Activated CD8-positive, alpha-beta memory T cell treated with anti-CD3 and anti-CD28 coated beads for 4 hours (primary cell): ENCODE data around the gene BTBD2.

ENCODE experiments used
- DNase-seq, 2 donors: peaks; one replicate each; pipeline ENCODE4 v3.0.0-alpha.2; 2020; ENCODE audit warnings: low read depth in 2 of 2

Gene BTBD2

DNA sequence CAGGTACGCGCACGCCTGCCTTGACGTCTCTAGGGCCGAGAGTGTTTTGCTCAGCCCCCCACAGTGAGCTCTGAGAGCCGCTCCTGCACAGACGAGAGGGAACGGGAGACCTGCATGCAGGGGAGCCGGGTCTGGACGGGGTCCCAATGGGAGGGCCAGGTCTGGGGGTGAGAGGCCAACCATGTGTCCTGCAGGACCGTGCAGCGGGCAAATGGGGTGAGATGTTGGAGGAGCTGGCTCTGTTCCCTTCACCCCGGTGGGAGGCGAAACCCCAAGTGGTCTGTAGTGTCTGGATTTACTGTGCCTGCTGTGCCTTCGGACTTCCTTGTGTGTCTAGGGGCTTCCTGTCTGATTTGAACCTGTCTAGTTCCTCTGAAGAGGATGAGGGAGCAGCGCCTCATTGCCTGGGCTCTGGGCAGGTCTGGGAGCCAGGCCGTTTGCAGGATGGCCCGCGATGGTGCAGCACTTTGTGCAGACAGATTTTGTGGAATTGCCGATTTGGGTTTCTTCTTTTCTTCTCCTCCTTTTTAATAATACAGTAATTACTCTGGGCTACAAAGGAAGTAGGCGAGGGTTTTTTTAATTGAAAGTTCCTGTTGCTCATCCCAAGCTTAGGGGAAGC lies 72.5 kb downstream of the BTBD2 start:
- no peak for DNase-seq

DNA sequence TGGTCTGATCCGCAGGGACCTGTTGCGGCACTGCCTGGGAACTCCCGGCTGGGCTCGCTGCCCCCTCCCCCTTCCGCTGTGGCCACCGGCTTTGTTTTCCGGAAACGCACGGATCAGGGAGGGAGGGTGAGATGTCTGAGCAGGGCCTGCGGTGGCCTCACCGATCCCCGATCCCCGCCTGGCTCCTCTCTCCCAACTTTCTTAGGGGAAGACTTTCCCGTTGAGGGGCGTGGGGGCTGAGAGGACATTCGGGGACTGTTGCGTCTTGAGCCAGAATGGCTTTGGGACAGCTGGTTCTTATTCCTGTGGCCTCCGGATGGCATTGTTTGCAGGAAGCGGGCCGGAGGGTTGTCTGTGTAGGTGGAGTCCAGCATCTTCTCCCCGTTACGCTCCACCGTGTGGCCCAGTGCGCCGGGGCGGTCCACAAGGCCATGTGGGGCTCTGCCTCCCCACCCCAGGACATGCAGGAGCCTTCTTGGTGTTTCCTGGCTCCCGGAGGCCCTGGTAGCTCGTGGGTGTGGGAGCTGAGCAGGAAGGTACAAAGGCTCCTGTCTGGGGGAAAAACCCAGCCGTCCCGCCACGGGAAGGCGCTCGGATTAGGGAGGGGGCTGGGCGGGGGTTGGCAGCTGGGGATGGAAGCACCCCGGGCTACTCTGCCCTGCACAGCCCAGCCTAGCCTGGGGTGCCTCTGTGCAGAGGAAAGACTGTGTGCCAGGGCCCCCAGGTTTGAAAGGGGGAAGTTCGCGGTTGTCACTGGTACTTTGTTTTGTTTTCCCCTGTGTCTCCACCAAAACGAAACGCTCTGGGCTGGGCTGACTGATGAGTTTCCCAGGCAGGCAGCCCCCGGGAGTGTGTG lies 73.2 kb downstream of the BTBD2 start:
- DNase-seq: peak; percentile 45 to 62

DNA sequence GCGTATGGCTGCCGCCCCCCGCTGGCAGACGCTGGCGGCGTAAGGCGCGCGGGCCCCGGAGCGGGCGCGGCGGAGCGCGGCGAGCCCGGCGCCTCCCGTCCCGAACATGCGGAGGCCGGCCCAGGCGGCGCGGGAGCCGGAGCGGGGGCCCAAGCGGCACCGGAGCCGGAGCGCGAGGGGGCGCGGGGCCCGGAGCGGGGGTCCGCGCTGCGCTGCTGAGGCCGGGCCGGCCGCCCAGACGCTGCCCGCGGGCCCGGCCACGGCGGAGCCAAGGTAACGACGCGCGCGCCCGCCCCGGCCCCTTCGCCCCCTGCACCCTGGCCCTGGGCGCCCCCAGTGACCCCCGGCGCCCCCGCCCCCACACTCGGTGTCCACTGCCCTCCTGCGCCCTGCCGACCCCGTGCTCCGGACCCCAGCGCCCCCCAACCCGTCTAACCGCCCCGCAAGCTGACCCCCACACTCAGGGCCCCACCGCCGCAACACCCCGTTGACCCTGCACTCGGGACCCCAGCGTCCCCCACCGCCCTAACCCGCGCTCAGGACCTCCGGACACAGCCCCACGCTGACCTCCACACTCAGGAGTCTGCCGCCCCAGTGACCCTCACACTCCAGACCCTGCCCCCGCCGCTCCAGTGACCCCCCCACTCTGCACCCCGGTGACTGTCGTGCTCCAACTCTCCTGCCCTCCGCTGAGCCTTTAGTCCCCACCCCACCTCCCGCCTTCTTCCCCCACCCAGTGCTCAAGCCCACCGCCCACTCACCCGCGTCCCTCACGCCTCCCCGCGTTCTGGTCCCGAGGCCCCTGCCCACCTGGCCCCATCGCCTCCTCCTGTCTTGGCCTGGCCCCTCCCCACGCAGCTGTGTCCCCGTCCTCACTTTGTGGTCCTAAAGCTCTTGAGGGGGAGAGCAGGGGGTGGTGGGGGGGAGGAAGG lies 74.1 kb downstream of the BTBD2 start, which contains the start of gene CSNK1G2:
Gene CSNK1G2 (plus strand): TSS at position 27 of the 932 bp plus-strand sequence. CDS start 28,601 bp downstream, outside the sequence.
- DNase-seq: peak in 1 of 2 donors; percentile 25

DNA sequence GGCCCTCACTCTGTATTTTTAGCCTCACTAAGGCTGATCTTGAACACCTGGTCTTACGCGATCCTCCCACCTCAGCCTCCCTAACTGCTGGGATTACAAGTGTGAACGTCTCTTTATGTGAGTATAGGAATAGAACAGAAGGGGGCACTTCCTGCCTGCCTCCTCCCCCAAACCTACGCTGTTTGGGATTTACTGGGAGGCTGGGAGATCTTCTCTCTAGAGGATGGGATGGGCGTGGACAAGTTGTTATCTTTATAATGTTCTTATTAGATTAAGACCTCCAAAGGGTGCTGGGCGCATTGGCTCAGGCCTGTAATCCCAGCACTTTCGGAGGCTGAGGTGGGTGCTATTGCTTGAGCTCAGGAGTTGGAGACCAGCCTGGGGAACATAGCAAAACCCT lies 77.4 kb downstream of the BTBD2 start:
- DNase-seq: no peak

DNA sequence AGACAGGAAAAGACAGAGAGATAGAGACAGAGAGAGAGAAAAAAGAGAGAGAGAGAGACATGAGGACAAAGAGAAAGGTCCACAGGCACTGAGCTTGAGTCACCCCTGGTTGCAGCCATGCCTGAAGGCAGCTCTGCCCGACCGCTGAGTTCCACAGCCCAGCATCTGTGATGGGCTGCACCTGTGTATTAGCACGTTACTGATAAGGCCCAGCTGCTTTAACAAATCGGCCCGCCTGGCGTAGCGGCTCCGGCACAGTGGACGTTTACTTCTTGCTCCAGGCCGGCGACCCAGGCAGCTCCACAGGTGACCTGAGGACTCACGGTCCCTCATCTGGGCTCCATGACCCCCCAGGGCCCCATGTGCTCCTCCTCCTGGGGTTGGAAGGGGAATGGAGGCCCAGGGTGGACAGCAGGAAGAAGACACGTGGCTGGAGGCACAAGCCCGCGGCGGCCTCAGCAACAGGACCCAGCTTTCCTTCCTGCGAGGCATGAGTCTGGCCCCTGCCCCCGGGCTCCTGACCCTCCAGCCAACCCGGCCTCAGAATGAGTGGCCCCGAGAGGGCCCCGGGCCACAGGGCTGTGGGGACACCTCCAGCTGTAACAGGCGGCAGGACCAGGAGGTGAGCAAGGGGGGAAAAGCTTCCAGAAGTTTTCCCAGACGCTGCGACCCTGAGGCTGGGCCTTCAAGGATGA lies 78.5 kb downstream of the BTBD2 start:
- no peak for DNase-seq

DNA sequence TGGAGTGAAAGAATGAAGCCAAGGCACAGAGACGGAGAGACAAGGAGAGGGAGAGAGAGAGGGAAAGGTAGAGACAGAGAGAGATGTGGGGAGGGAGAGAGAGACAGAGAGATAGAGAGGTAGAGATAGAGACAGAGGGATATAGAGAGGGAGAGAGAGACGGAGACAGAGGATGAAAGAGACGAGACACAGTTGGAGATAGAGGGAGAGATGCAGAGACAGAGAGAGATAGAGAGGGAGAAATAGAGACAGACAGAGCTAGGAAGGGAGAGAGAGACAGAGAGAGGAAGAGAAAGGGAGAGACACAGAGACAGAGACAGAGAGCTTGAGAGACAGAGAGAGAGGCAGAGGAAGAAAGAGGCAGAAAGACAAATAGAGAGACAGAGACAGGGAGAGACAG lies 79.1 kb downstream of the BTBD2 start:
- DNase-seq: no peak

DNA sequence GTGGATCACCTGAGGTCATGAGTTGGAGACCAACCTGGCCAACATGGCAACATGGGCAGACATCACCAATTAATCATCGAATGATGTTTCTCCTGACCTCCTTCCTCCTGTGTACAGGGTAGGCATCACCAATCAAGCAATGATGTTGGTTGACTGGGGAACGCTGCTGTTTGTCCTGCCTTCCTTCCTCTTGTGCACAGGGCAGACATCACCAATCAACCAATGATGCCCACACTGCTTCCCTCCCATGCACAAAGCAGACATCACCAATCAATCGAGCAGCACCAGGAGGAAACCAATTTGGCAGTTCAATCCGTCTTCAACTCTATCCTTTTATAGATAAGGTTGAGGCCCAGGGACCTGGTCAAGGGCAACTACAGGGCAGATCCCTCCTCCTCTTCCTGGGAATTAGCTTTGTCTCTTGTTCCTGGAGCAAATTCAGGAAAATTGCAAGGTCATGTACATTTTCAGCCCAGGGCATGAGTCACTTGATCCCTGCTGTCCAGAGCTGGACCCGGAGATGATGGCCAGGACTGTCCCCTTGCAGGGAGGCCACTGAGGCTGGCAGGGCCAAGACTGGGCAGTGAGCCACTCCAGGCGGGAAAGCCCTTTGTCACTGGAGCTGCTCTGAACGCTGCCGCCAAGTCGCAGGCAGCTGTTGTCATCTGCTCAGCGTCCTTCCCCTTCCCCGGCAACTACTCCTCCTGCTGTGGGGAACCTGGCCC lies 79.9 kb downstream of the BTBD2 start:
- no peak for DNase-seq
